Lower leg skin (tissue), 4 donors: ENCODE data around the gene PIP4K2A. TPM values are rescaled to one million over a fixed set of nuclear protein-coding genes. Genes with fewer than 3 reads are reported as not detected.
"Not testable (repeated sequence)": the region's sequence is repeated elsewhere in the genome, so short reads cannot be mapped to it uniquely, and the experiment has no call there.

ENCODE experiments used
- DNase-seq, 2 donors: peaks; one replicate each; pipeline ENCODE4 v3.0.0-alpha.2; 2019; ENCODE audit warnings: low spot score in 2 of 2
- H3K4me3 ChIP-seq: fragments of 200-600 bp; sonication (generic); 2 replicates; pipeline ENCODE4 v1.5.1; 2017; ENCODE audit warnings: mild to moderate bottlenecking, low read depth; ENCODE audit not compliant: poor library complexity, severe bottlenecking
- POLR2A ChIP-seq, 2 donors: fragments of 450-650 bp; IDR thresholded peaks; one replicate each; pipeline ENCODE4 v1.6.1; 2016 to 2017; ENCODE audit warnings: antibody characterized with exemption in 2 of 2, mild to moderate bottlenecking in 1 of 2, moderate library complexity in 1 of 2
- WGBS, 2 donors: methylation state at CpG; one replicate each; pipeline ENCODE4 v1.1.5; 2018; 5-methylcytosine and 5-hydroxymethylcytosine counted together
- intact Hi-C: fragments of 100-400 bp; cut with DNase I; formaldehyde crosslinking; loops from one replicate; pipeline ENCODE4 v1.15.0; 2023; ENCODE audit warnings: low total_unique reads
- total RNA-seq, 4 donors: library from RNA; depleted of rRNA; stranded (reverse); fragments of >200 nt; gene quantifications; one replicate each; pipeline ENCODE4 v1.1.0, GENCODE V29; 2016
- TF ChIP-seq, protein P1 (sequence below), 3 donors: fragments of 450-650 bp; IDR thresholded peaks; one replicate each; pipeline ENCODE4 v1.5.1; 2016; ENCODE audit warnings: antibody characterized with exemption in 3 of 3, mild to moderate bottlenecking in 3 of 3, moderate library complexity in 2 of 3

Gene PIP4K2A
- total RNA-seq, 4 donors from 2014 or later: 2.3 to 12.4 (median 6.6) TPM

DNA sequence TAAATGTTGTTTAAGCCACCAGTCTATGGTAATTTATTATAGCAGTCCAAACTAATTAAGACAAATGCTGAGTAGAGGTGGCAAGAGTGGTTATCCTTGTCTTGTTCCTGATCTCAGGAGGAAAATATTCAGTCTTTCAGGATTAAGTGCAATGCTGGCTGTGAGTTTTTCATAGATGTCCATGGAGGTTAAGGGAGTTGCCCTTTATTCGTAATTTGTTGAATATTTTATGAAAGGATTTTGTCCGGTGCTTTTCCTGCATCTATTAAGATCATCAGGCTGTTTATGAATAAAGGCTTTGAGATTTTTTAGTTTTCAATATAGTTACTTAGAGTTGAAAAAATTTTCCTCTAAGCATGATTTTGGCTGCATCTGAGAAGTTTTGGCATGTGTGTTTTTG is 186.9 kb downstream of the PIP4K2A start:
- intact Hi-C loops: no loop called here
- DNase-seq: no peak
- H3K4me3 ChIP-seq: no peak overlapping the region
- TF ChIP-seq, protein P1, sequence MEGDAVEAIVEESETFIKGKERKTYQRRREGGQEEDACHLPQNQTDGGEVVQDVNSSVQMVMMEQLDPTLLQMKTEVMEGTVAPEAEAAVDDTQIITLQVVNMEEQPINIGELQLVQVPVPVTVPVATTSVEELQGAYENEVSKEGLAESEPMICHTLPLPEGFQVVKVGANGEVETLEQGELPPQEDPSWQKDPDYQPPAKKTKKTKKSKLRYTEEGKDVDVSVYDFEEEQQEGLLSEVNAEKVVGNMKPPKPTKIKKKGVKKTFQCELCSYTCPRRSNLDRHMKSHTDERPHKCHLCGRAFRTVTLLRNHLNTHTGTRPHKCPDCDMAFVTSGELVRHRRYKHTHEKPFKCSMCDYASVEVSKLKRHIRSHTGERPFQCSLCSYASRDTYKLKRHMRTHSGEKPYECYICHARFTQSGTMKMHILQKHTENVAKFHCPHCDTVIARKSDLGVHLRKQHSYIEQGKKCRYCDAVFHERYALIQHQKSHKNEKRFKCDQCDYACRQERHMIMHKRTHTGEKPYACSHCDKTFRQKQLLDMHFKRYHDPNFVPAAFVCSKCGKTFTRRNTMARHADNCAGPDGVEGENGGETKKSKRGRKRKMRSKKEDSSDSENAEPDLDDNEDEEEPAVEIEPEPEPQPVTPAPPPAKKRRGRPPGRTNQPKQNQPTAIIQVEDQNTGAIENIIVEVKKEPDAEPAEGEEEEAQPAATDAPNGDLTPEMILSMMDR (IDR thresholded peaks at IDR 0.05): no peak
- no peak for TF ChIP-seq POLR2A (IDR thresholded peaks at IDR 0.05)
- WGBS, 2 donors: 85 to 91% methylated on average over 2 of the region's 2 CpGs

DNA sequence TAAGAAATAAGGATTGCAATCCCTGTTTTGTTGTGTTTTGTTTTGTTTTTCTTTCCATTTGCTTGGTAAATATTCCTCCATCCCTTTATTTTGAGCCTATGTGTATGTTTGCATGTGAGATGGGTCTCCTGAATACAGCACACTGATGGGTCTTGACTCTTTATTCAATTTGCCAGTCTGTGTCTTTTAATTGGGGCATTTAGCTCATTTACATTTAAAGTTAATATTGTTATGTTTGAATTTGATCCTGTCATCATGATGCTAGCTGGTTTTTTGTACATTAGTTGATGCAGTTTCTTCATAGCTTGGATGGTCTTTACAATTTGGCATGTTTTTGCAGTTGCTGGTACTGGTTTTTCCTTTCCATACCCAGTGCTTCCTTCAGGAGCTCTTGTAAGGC is 190.0 kb downstream of the PIP4K2A start:
- intact Hi-C loops, DNase-seq, H3K4me3 ChIP-seq: not testable (repeated sequence)

DNA sequence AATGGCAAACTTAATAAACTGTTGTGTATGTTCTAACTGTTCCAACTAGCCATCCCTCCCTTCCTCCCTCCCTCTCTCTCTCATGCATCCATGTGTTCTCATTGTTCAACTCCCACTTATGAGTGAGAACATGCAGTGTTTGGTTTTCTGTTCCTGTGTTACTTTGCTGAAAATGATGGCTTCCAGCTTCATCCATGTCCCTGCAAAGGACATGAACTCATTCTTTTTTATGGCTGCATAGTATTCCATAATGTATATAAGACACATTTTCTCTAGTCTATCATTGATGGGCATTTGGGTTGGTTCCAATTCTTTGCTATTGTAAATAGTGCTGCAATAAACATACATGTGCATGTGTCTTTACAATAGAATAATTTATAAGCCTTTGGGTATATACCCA is 193.7 kb downstream of the PIP4K2A start:
- intact Hi-C loops, DNase-seq, H3K4me3 ChIP-seq: not testable (repeated sequence)

DNA sequence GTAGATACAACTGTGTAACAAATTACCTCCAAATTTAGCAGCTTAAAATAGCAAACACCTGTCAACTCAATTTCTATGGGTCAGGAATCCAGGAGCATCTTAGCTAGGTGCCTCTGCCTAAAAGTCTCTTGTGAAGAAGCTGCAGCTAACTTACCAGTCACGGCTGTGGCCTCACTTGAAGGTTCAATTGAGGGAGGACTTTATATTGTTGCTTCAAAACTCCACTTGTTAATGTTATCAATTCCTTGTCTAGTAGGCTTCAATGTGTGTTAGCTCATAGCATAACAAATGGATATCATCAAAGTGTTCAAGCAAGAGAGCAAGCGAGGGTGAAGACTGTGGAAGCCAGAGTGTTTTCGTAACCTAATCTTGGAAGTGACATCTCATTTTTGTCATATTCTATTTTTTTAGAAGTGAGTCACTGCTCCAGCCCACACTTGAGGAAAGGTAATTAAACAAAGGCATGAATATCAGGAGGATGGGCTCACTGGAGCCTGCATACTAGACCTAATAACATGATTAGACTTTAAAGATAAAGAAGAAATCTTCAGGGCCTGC is 196.1 kb downstream of the PIP4K2A start:
- DNase-seq: no peak
- no peak overlapping the region for H3K4me3 ChIP-seq
- intact Hi-C loops: no loop called here
- WGBS, 2 donors: 71 to 73% methylated on average over 3 of the region's 3 CpGs
- no peak for TF ChIP-seq POLR2A (IDR thresholded peaks at IDR 0.05)
- TF ChIP-seq, protein P1 (IDR thresholded peaks at IDR 0.05): no peak

DNA sequence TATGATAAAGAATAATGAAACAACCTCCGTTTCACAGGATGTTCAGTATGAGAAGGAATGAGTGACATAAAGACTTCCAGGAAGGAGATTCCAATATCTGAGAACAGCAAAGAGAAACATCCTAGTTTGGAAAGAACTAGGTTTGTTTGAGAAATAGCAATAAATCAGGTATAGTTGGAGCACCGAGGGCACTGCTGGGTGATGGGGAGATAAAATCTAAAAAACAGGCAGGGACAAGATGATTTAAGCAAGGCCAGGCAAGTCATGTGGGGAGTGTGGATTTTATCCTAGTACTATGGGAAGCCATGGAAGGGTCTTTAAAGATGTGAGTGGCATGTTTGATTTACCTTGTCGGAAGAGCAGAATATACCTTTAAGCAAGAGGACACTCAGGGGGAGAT is 199.4 kb downstream of the PIP4K2A start:
- 52 to 62% methylated on average over 3 of the region's 3 CpGs for WGBS, 2 donors
- DNase-seq: no peak
- no peak for TF ChIP-seq POLR2A (IDR thresholded peaks at IDR 0.05)
- TF ChIP-seq, protein P1 (IDR thresholded peaks at IDR 0.05): no peak
- intact Hi-C loops: no loop called here
- no peak overlapping the region for H3K4me3 ChIP-seq

DNA sequence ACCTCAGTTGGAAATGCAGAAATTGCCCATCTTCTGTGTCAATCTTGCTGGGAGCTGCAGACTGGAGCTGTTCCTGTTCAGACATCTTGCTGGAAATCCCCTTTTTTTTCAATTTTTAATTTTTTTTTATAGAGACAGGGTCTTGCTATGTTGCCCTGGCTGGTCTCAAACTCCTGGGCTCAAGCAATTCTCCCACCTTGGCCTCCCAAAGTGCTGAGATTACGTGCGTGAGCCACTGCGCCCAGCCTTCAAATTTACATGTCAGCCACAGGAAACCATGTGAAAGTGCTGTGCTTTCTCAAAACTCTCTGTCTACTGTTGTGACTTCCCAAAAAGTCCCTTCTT is 200.0 kb downstream of the PIP4K2A start:
- 88 to 98% methylated on average over 3 of the region's 3 CpGs for WGBS, 2 donors
- intact Hi-C loops, DNase-seq, H3K4me3 ChIP-seq: not testable (repeated sequence)

DNA sequence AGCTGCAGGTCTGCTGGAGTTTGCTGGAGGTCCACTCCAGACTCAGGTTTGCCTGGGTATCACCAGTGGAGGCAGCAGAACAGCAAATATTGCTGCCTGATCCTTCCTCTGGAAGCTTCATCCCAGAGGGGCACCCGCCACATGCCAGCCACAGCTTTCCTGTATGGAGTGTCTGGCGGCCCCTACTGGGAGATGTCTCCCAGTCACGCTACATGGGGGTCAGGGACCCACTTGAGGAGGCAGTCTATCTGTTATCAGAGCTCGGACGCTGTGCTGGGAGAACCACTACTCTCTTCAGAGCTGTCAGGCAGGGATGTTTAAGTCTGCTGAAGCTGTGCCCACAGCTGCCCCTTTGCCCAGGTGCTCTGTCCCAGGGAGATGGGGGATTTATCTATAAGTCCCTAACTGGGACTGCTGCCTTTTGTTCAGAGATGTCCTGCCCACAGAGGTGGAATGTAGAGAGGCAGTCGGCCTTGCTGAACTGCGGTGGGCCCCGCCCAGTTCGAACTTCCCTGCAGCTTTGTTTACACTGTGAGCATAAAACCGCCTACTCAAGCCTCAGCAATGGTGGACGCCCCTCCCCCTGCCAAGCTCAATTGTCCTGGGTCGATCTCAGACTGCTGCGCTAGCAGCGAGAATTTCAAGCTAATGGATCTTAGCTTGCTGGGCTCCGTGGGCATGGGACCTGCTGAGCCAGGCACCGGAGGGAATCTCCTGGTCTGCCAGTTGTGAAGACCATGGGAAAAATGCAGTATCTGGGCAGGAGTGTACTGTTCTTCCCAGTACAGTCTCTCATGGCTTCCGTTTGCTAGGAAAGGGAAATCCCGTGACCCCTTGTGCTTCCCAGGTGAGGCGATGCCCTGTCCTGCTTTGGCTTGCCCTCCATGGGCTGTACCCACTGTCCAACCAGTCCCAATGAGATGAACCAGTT is 200.6 kb downstream of the PIP4K2A start:
- 55 to 73% methylated on average over 14 to 19 of the region's 19 CpGs for WGBS, 2 donors
- not testable (repeated sequence) for H3K4me3 ChIP-seq, DNase-seq

DNA sequence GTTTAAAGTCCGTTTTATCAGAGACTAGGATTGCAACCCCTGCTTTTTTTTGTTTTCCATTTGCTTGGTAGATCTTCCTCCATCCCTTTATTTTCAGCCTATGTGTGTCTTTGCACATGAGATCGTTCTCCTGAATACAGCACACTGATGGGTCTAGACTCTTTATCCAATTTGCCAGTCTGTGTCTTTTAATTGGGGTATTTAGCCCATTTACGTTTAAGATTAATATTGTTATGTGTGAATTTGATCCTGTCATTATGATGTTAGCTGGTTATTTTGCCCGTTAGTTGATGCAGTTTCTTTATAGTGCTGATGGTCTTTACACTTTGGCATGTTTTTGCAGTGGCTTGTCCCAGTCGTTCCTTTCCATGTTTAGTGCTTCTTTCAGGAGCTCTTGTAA is 202.4 kb downstream of the PIP4K2A start:
- DNase-seq, intact Hi-C loops: not testable (repeated sequence)
- WGBS, 2 donors: 91% methylated on average over 5 of the region's 5 CpGs

More for the DNA sequence above, 200.6 kb downstream of the PIP4K2A start:
- intact Hi-C loops: not testable (repeated sequence)

DNA sequence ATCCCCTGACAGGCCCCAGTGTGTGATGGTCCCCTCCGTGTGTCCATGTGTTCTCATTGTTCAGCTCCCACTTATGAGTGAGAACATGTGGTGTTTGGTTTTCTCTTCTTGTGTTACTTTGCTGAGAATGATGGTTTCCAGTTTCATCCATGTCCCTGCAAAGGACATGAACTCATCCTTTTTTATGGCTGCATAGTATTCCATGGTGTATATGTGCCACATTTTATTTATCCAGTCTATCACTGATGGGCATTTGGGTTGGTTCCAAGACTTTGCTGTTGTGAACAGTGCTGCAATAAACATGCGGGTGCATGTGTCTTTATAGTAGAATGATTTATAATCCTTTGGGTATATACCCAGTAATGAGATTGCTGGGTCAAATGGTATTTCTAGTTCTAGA is 206.2 kb downstream of the PIP4K2A start:
- H3K4me3 ChIP-seq, intact Hi-C loops, DNase-seq: not testable (repeated sequence)
- 88 to 95% methylated on average over 2 of the region's 2 CpGs for WGBS, 2 donors

More for the DNA sequence above, 202.4 kb downstream of the PIP4K2A start:
- not testable (repeated sequence) for H3K4me3 ChIP-seq
